Measurements from ENCODE around the gene TDRD12.

Gene TDRD12

GRCh38 chr19:32809754-32810153 is 90.2 kb downstream of the TDRD12 start:
- no peak overlapping the region for H3K4me3 ChIP-seq (ENCODE audit: low read depth, low read length)

GRCh38 chr19:32810452-32810851 is 90.9 kb downstream of the TDRD12 start:
- TF ChIP-seq CTCF (IDR thresholded peaks at IDR 0.05; ENCODE audit: borderline replicate concordance, insufficient read depth, low read depth, low read length), result no peak

More at GRCh38 chr19:32809754-32810153, 90.2 kb downstream of the TDRD12 start:
- no peak for TF ChIP-seq CTCF (IDR thresholded peaks at IDR 0.05; ENCODE audit: borderline replicate concordance, insufficient read depth, low read depth, low read length)

DNA sequence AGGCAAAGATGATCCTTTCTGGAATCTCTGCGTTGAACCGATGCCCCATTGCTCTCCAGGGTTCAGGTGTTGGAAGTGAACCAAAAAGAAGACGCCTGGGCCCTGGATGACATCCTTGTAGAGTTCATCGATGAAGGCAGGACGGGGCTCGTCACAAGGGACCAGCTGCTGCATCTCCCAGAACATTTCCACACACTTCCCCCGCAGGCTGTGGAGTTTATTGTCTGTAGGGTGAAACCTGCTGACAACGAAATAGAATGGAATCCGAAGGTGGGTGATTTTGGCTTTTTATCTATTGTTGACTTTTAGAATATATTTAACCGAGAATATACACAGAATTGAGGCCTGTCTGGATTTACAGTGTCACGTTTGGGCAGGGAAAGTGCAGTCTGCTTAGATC is 91.6 kb downstream of the TDRD12 start:
- no peak for TF ChIP-seq CTCF (IDR thresholded peaks at IDR 0.05; ENCODE audit: borderline replicate concordance, insufficient read depth, low read depth, low read length)
- no peak overlapping the region for H3K4me3 ChIP-seq (ENCODE audit: low read depth, low read length)

More at GRCh38 chr19:32810452-32810851, 90.9 kb downstream of the TDRD12 start:
- no peak overlapping the region for H3K4me3 ChIP-seq (ENCODE audit: low read depth, low read length)

GRCh38 chr19:32812036-32812435 is 92.5 kb downstream of the TDRD12 start:
- no peak overlapping the region for H3K4me3 ChIP-seq (ENCODE audit: low read depth, low read length)
- no peak for TF ChIP-seq CTCF (IDR thresholded peaks at IDR 0.05; ENCODE audit: borderline replicate concordance, insufficient read depth, low read depth, low read length)

DNA sequence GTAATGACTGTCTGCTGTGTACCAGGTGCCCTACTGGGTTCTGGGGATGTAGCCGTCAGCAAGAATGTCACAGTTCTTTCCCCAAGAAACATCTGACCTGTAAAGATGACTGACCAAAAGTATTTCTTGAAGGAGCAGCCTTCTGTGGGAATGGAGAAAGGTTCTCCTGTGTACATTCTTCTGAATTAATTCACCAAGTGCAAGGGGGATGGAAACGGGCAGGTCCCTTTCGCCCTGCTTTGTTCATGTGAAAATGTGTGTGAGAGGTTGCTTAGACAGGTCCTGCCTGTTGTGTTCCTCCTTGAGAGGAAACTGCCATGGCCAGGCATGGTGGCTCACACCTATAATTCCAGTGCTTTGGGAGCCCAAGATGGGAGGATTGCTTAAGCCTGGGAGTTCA is 93.0 kb downstream of the TDRD12 start:
- no peak for TF ChIP-seq CTCF (IDR thresholded peaks at IDR 0.05; ENCODE audit: borderline replicate concordance, insufficient read depth, low read depth, low read length)
- H3K4me3 ChIP-seq (ENCODE audit: low read depth, low read length), result no peak overlapping the region

- no peak for TF ChIP-seq CTCF (IDR thresholded peaks at IDR 0.05; ENCODE audit: borderline replicate concordance, insufficient read depth, low read depth, low read length)
- H3K4me3 ChIP-seq (ENCODE audit: low read depth, low read length), result no peak overlapping the region
Measured at GRCh38 chr19:32813862-32814425, 94.4 kb downstream of the TDRD12 start.

DNA sequence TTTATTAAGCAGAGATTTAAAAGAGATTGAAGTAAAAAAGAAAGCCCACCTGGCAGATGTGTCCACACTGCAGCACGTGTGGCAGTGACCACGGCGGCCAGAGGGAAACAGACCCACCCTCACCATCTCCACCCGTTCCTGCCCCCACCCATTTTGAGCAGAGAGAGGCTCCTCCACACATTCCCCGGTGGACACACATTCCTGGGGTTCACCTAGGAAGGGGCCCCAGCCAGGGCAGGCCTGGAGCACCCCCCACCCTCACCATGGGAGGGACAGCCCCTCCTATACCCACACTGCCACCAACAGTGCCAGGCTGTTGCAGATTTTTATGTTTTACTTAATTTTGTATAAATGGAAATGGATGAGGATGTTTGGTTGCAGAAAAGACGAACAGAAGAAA is 95.1 kb downstream of the TDRD12 start:
- TF ChIP-seq CTCF (IDR thresholded peaks at IDR 0.05; ENCODE audit: borderline replicate concordance, insufficient read depth, low read depth, low read length), result no peak
- no peak overlapping the region for H3K4me3 ChIP-seq (ENCODE audit: low read depth, low read length)

Measured in GM12875 (cell line).